Thyroid gland (tissue), 4 donors: ENCODE measurements around the gene MARK4.

Experiments
- CTCF ChIP-seq, 6 experiments: fragments of 200-600 bp in 3 of 6; fragments of 450-650 bp in 3 of 6; sonication (generic) in 3 of 6; IDR thresholded peaks; one replicate each; pipeline ENCODE4 v1.5.1; 2016 to 2019; ENCODE audit warnings: antibody characterized with exemption in 6 of 6, mild to moderate bottlenecking in 2 of 6, inconsistent platforms in 1 of 6, moderate library complexity in 1 of 6
- POLR2A ChIP-seq, 2 donors: fragments of 450-650 bp; IDR thresholded peaks; one replicate each; pipeline ENCODE4 v1.6.1; 2017; ENCODE audit warnings: antibody characterized with exemption in 2 of 2, mild to moderate bottlenecking in 2 of 2, moderate library complexity in 1 of 2

DNA sequence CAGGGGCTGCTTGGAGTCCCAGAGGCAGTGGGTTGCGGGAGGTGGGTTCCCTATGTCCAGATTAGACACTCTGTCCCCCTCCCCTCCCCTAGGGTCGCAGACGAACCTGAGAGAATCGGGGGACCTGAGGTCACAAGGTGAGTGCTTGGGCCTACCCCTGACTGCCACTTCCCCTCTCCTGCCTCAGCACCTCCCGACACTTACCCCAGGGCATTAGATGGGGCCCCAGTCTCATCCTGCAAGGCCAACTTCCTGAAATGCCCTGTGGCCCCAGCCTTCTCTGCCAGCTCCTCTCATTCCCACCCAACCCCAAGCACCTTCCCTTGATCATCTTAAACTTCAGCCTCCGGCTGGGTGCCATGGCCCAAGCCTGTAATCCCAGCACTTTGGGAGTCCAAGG is 48.6 kb downstream of the MARK4 start:
- TF ChIP-seq CTCF (IDR thresholded peaks at IDR 0.05) (no peak), POLR2A (IDR thresholded peaks at IDR 0.05) (no peak)
